Endothelial cell of umbilical vein (primary cell): Measurements from ENCODE around the gene NTSR1. TPM values are rescaled to one million over a fixed set of nuclear protein-coding genes. Genes with fewer than 3 reads are reported as not detected.

Experiments used
- BruUV-seq: library from RNA; stranded (reverse); fragments of 400-500 nt; replicated peaks from 2 replicates; lab custom pipeline; 2021; lab: Mats Ljungman, UMichigan
- CTCF ChIA-PET: fragments of 300-600, 350-600 bp; sonication (Branson Sonifier 250); formaldehyde crosslinking; loops from one replicate; lab custom pipeline; 2021; ENCODE audit warnings: antibody characterized with exemption, inconsistent platforms; lab: Charles Lee
- POLR2A ChIA-PET: fragments of 300-600, 350-600 bp; sonication (Branson Sonifier 250); formaldehyde crosslinking; loops from one replicate; lab custom pipeline; 2021; ENCODE audit warnings: antibody characterized with exemption, inconsistent platforms; lab: Charles Lee
- DNase-seq: peaks from one replicate; pipeline ENCODE4 v3.0.0-alpha.2; 2011; ENCODE audit warnings: low read depth, low spot score
- FAIRE-seq: peaks from 2 replicates; lab custom pipeline; 2011; peaks lifted over from hg19 to GRCh38; lab: Jason Lieb, UNC
- H2AFZ ChIP-seq: 2 replicates; pipeline ENCODE4 v1.6.0; 2012; ENCODE audit warnings: low read depth, low read length, control low read depth, inconsistent platforms
- H3K27ac ChIP-seq: 2 replicates; pipeline ENCODE4 v1.5.1; 2011; ENCODE audit warnings: low read depth, mild to moderate bottlenecking, control low read depth, low read length, moderate library complexity; ENCODE audit not compliant: insufficient read depth
- H3K27me3 ChIP-seq, 2 experiments: 2 replicates each; pipeline versions ENCODE4 v1.6.0 to v1.6.1; 2011; ENCODE audit warnings: low read length in 2 of 2, mixed read lengths in 1 of 2; ENCODE audit not compliant: control insufficient read depth in 2 of 2, insufficient read depth in 2 of 2
- H3K36me3 ChIP-seq, 2 experiments: 2 replicates in 1 of 2; 3 replicates in 1 of 2; pipeline ENCODE4 v1.5.1; 2011; ENCODE audit warnings: low read length in 2 of 2, mild to moderate bottlenecking in 1 of 2, moderate library complexity in 1 of 2; ENCODE audit not compliant: control insufficient read depth in 2 of 2, insufficient read depth in 2 of 2; ENCODE audit errors: extremely low read depth in 1 of 2
- H3K4me1 ChIP-seq: 3 replicates; pipeline ENCODE4 v1.5.1; 2011; ENCODE audit warnings: mild to moderate bottlenecking, low read length; ENCODE audit not compliant: control insufficient read depth, insufficient read depth; ENCODE audit errors: extremely low read depth
- H3K4me2 ChIP-seq: 2 replicates; pipeline ENCODE4 v1.6.1; 2011; ENCODE audit warnings: low read length, control low read depth, mixed read lengths; ENCODE audit not compliant: insufficient read depth
- H3K4me3 ChIP-seq, 3 experiments: fragments of 200-600 bp in 1 of 3; sonication (generic), shearing (Covaris generic) in 1 of 3; replicated peaks in 1 of 3; 2 replicates each; pipeline ENCODE4 v1.5.1; 2011 to 2016; ENCODE audit warnings: control low read depth in 3 of 3, low read length in 3 of 3, mild to moderate bottlenecking in 2 of 3, inconsistent platforms in 1 of 3, low read depth in 1 of 3, moderate library complexity in 1 of 3; ENCODE audit not compliant: insufficient read depth in 1 of 3
- H3K79me2 ChIP-seq: 2 replicates; pipeline ENCODE4 v1.6.0; 2012; ENCODE audit warnings: low read length, inconsistent platforms; ENCODE audit not compliant: control insufficient read depth, insufficient read depth
- H3K9ac ChIP-seq: replicated peaks from 2 replicates; pipeline ENCODE3; 2011; ENCODE audit warnings: low read length, control low read depth; ENCODE audit not compliant: insufficient read depth; ENCODE audit errors: extremely low read depth
- H3K9me1 ChIP-seq: replicated peaks from 3 replicates; pipeline ENCODE4 v1.6.0; 2011; ENCODE audit warnings: mild to moderate bottlenecking, low read length; ENCODE audit not compliant: control insufficient read depth, insufficient read depth; ENCODE audit errors: extremely low read depth
- H3K9me3 ChIP-seq: replicated peaks from 2 replicates; pipeline ENCODE4 v1.5.1; 2012; ENCODE audit warnings: low read length, inconsistent platforms; ENCODE audit not compliant: control insufficient read depth, insufficient read depth
- H4K20me1 ChIP-seq: replicated peaks from 2 replicates; pipeline ENCODE3; 2011; ENCODE audit warnings: mild to moderate bottlenecking, low read length; ENCODE audit not compliant: control insufficient read depth, insufficient read depth; ENCODE audit errors: extremely low read depth
- CTCF ChIP-seq, 2 donors: IDR thresholded peaks; 1 replicate in 1 of 2; 2 replicates in 1 of 2; pipeline ENCODE4 v1.5.1; 2011; ENCODE audit warnings: low read length in 2 of 2, mild to moderate bottlenecking in 2 of 2, moderate library complexity in 2 of 2, control low read depth in 1 of 2, inconsistent platforms in 1 of 2, low read depth in 1 of 2; ENCODE audit not compliant: insufficient read depth in 1 of 2; ENCODE audit errors: extremely low read depth in 1 of 2
- EZH2 ChIP-seq: IDR thresholded peaks from 2 replicates; pipeline ENCODE4 v1.6.1; 2012; ENCODE audit warnings: borderline replicate concordance, low read depth, mild to moderate bottlenecking, moderate library complexity, low read length, inconsistent platforms; ENCODE audit not compliant: severe bottlenecking
- FOS ChIP-seq: IDR thresholded peaks from 2 replicates; pipeline ENCODE4 v1.6.1; 2011; ENCODE audit warnings: mild to moderate bottlenecking, low read length, moderate library complexity, borderline replicate concordance; ENCODE audit not compliant: insufficient read depth
- GATA2 ChIP-seq: IDR thresholded peaks from 2 replicates; pipeline ENCODE4 v1.7.0; 2011; ENCODE audit warnings: low read depth, mild to moderate bottlenecking, moderate library complexity, mixed read lengths, low read length; ENCODE audit not compliant: insufficient read length, insufficient read depth
- JUN ChIP-seq: IDR thresholded peaks from 2 replicates; pipeline ENCODE4 v1.6.1; 2011; ENCODE audit warnings: borderline replicate concordance, low read depth; ENCODE audit not compliant: insufficient read length, insufficient read depth
- MAX ChIP-seq: IDR thresholded peaks from 2 replicates; pipeline ENCODE4 v1.6.1; 2011; ENCODE audit not compliant: insufficient read depth, insufficient read length
- MYC ChIP-seq: IDR thresholded peaks from one replicate; pipeline ENCODE4 v1.6.1; 2011; ENCODE audit warnings: mild to moderate bottlenecking, low read depth, low read length
- POLR2A ChIP-seq: IDR thresholded peaks from 2 replicates; pipeline ENCODE4 v1.6.1; 2012; ENCODE audit warnings: low read depth, mild to moderate bottlenecking, control low read depth, low read length
- POLR2AphosphoS5 ChIP-seq: IDR thresholded peaks from 2 replicates; pipeline ENCODE4 v1.6.1; 2012; ENCODE audit warnings: low read depth, mild to moderate bottlenecking, control low read depth, low read length, moderate library complexity; ENCODE audit not compliant: insufficient read depth
- dilution Hi-C: fragments of 300-500 bp; cut with MboI; formaldehyde crosslinking; loops from one replicate; pipeline ENCODE4 v1.15.0; 2019; ENCODE audit warnings: low sequenced_read_pairs; ENCODE audit not compliant: extremely low pct_ligation_motif_present
- intact Hi-C: fragments of 100-400 bp; cut with micrococcal nuclease; formaldehyde crosslinking; loops from one replicate; pipeline ENCODE4 v1.10.0; 2022
- polyA plus RNA-seq, 4 experiments: library from polyadenylated mRNA; depleted of rRNA in 3 of 4; stranded (reverse) in 3 of 4; unstranded in 1 of 4; fragments of >200 nt; gene quantifications; 2 replicates each; pipeline versions ENCODE4 v1.2.1 to v1.2.3, GENCODE V29; 2011 to 2012; ENCODE audit warnings: missing spikeins in 1 of 4
- total RNA-seq: library from RNA; stranded (reverse); gene quantifications from 2 replicates; pipeline ENCODE4 v1.2.3, GENCODE V29; 2021

Gene NTSR1
- total and polyA plus RNA-seq, 2 donors (not counting 3 experiments of a cell fraction or from before 2014, with no cell fraction given), result 0.14 to 2.1 TPM

GRCh38 chr20:62745279-62745951 lies 36.8 kb downstream of the NTSR1 start:
- Histone ChIP-seq H3K4me1 (peaks cover 11% of the 10 kb centered on the region), H3K27me3 (no peaks in the 10 kb centered on the region), H3K4me3 (no peak overlapping the region), H3K4me2 (no peak overlapping the region), H3K9ac (no peak overlapping the region), H3K79me2 (no peaks in the 10 kb centered on the region), H3K27ac (no peak overlapping the region), H3K36me3 (no peaks in the 10 kb centered on the region), H3K9me3 (no peaks in the 10 kb centered on the region), H3K9me1 (no peaks in the 10 kb centered on the region), H2AFZ (no peak overlapping the region), H4K20me1 (no peaks in the 10 kb centered on the region)
- no TSS peak for BruUV-seq
- ChIA-PET POLR2A (no interaction called here), CTCF (interaction anchor here (1.1 kb wide), 1 partner anchor 46 kb away, joined by 4 read pairs; no protein-coding TSS in a partner anchor)
- intact Hi-C loops (no loop called here), dilution Hi-C loops (no loop called here)
- TF ChIP-seq CTCF (IDR thresholded peaks at IDR 0.05; ENCODE audit: extremely low read depth in 1 of 2, insufficient read depth in 1 of 2, low read depth in 1 of 2, low read length in 2 of 2) (no peak), MYC (no peak), GATA2 (no peak), POLR2AphosphoS5 (no peak), FOS (no peak), POLR2A (no peak), EZH2 (no peak), MAX (no peak), JUN (no peak)
- DNase-seq (no peak), FAIRE-seq (no peak)
